HL-60/S4 treated with phorbol 12-myristate 13-acetate at 8.2 ng/mL for 4 days and 3 days (cell line): ENCODE data around the gene NUBP2.

Experiments used
- in situ Hi-C: fragments of 300-500 bp; cut with MboI; formaldehyde crosslinking; loops from 2 replicates; pipeline ENCODE4 v1.15.0; 2022; ENCODE audit warnings: low sequenced_read_pairs

NUBP2 gene, protein sequence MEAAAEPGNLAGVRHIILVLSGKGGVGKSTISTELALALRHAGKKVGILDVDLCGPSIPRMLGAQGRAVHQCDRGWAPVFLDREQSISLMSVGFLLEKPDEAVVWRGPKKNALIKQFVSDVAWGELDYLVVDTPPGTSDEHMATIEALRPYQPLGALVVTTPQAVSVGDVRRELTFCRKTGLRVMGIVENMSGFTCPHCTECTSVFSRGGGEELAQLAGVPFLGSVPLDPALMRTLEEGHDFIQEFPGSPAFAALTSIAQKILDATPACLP

DNA sequence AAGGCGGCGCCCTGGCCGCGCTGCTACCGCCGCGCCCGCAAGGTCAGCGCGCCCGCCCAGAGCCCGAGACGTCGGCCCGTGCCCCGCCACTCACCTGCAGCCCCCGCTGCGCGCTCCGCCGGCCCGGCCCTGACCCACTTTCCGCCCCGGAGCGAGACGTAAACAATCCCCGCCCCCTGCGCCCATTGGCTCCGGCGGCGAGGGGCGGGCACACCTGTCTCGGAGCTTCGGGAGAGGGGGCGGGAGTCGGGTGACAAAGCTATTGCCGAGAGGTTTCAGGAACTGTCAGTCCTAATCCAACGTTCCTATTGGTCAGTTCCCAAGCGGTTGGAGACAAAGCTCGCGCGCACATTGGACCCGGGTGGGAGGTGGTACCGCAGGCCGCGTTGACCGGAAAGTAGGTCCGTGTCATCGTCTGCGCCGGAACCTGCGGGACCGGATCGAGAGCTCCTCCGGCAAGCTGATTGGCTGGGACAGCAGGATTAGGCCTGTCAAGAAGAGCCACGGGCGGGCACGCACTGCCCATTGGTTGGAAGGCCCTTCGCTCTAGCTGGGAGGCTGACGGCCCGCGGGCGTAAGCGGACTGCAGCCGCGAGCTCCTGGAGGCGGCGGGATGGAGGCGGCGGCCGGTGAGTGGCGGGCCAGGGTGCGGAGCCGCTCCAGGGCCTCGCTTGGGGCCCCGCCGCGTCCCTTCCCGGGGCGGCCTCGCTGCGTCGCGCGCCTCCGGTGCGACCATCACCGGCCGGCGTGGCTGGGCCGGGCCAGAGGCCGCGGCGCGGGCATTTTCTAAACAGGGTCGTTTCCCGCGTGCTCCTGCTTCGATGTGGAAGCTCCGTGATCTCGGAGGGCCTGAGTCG is at the start of gene NUBP2, which contains the start of gene SPSB3:
NUBP2 (plus strand) TSS at position 553 of the 857 bp plus-strand sequence; CDS start at position 614, 61 bp downstream.
SPSB3 (minus strand) TSS at position 164 of the 857 bp plus-strand sequence. CDS start 1,088 bp downstream, outside the sequence.
- in situ Hi-C loops = no loop called here

DNA sequence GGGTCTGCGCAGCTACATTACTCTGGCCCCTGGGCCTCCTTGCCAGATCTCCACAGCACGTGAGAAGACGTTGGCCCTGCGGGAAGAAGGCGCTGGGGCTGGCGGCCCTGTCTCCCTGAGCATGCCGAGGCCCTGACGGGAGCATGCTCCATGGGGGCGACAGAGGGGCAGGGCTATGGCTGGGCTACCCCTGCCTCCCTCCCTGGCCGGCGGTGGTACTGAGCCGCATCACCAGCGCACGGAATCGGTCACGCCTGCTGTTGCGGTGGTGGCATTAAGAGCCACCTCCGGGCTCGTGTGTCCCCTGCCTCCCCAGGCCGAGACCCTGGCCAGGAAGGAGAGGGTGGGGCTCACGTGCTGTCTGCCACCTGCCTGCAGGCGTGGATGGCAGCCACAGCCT is 48.6 kb upstream of the NUBP2 start:
- in situ Hi-C loops = no loop called here

DNA sequence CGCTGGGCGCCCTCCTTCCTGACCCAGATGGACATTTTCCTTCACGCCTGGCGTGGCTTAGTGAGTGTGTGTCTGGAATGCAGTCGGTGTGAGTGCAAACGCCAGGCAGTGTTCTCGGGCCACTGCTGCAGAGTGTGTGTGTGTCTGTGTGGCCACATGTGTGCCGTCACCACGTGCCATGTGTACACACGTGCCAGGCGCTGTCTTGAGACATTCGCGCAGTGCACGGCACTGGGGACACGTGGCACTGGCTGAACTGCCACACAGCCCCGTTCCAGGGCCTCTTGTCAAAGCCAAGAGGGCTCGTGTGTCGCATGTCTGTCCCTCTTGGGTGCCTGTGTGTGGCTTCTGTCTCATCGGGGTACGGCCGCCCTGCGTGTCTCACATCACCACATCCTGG is 47.9 kb upstream of the NUBP2 start:
- in situ Hi-C loops = no loop called here

DNA sequence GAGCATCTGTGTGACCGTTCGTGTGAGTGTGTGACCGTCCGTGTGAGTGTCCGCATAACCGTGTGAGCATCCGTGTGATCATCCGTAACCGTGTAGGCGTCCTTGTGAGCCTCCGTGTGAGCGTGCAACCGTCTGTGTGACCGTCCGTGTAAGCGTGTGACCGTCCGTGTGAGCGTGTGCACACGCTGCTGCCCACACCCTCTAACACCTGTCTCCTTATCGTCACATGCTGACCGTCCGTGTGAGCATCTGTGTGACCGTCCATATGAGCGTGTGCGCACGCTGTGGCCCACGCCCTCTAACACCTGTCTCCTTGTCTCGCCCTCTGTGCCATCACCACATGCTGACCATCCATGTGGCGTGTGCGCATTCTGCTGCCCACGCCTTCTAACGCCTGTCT is 42.5 kb upstream of the NUBP2 start:
- in situ Hi-C loops = no loop called here

DNA sequence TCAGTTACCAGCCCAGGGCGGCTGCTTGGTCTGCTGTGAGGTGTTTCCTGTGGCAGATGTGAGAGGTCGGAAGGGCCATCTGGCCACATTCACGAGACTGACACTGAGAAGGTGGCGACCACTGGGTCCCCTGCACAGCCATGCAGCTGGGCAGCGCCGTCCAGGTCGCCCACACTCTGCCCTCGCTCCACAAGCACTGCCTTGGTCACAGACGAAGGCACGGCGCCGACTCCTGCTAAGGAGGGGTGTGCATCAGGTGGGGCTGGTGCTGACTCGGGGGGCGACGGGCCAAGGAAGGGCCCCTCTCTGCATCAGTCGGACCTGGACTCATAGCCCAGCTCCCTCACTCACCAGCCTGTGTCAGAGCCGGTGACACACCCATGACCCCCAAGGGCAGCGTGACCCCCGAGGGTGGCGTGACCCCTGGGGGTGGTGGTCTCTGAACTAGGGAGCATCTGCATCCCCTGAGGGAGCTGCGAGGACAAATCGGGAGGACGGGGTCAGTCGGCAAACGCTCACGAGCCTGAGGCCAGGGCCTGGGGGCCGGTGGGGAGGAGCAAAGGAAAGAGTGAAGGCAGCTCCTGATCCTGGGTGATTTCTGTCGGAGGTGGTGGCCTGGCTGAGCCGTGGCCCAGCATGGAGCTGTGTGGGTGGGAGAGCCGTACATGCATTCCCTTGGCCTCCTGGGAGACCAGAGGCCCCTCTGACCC is 41.8 kb upstream of the NUBP2 start:
- in situ Hi-C loops = no loop called here

DNA sequence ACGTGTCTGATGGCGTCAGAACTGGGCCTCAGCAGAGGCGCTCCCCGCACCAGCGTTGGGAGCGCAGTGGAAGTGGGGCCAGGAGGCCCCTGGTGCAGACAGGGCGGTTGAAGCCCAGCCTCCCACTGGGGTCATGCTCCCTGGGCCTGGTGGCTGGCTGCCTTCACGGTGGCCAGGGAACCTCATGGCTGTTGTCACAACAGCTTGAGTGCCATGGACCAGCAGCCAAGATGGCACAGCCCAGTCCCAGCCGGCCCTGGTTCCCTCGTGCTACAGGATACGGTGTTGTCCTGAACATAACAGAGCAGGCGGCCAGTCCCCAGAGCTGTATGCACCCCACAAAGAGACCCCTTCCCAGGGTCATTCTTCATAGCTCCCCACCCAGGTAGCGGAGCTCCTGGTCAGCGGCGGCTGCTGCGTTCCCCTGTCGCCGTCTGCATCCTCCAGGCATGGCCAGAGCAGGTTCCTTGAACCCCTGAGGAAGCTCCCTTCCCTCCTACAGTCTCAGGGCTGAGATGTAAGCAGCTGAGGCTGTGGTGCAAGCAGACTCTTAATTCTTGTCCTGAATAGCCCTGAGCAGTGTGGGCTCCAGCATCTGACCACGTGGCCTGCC is 41.1 kb upstream of the NUBP2 start:
- in situ Hi-C loops = no loop called here

DNA sequence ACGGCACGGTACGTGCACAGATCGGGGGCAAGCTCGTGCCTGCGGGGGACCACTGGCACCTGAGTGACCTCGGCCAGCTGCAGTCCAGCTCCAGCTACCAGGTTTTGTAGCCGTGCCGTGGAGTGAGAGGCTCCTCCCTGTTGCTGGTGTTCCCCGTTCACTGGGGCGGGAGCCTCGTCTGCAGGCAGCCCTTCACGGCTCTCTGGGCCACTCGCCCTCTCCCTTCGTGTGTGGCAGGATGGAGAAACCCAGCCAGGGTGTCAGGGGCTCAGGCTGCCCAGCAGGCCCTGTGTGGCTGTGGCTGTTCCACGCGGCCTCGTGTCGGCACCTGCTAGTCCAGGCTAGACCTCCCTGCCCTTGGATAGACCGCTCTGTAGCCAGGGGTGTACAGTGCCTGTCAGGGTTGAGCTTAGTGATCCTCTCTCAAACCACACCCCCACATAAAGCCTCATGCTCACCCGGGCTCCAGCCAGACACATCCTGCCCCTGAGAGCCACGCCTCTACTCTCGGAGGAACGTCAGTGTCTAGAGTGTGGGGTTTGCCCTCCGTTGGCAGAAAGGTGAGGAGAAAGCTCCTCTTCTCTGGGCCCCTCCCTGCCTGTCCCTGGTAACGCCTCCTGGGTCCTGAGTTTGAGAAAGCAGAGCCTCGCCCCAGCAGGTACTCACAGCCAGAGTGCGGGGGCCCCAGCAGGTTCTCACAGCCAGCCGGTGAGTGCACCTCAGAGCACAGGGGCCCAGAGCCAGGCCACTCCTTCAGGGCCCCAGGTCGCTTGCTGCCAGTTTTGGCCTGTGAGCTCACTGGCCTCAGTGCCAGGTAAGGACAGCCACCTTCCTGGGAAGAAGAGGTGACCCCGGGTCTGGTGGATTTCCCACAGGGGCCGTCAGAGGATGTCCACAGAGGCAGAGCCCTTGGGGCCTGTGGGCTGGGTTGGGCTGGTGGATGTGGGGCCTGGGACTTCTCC is 39.1 kb upstream of the NUBP2 start:
- in situ Hi-C loops = no loop called here

DNA sequence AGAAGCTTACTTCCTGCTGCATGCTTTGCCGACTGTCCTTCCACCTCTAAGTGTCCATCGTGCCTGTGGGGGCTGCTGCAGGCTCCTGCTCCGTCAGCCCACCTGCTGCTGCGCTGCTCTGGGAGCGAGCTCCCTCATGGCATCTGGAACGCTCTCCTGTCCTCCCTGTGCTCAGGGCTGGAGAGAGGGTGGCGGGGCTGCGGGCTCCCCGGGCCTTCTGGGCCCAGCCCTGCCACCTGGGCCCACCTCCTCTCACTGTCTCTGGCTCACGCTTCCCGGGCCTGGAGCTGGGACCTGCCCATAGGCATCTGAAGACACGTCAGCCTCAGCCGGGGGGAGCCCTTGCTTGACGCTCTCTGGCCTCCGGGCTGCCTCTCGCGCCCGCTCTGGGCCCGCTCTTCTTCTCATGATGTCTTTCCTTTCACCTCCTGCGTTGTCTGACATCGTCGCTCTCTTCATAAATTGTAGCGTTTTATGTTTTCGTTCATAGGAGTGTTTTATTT is 38.4 kb upstream of the NUBP2 start:
- in situ Hi-C loops = no loop called here

DNA sequence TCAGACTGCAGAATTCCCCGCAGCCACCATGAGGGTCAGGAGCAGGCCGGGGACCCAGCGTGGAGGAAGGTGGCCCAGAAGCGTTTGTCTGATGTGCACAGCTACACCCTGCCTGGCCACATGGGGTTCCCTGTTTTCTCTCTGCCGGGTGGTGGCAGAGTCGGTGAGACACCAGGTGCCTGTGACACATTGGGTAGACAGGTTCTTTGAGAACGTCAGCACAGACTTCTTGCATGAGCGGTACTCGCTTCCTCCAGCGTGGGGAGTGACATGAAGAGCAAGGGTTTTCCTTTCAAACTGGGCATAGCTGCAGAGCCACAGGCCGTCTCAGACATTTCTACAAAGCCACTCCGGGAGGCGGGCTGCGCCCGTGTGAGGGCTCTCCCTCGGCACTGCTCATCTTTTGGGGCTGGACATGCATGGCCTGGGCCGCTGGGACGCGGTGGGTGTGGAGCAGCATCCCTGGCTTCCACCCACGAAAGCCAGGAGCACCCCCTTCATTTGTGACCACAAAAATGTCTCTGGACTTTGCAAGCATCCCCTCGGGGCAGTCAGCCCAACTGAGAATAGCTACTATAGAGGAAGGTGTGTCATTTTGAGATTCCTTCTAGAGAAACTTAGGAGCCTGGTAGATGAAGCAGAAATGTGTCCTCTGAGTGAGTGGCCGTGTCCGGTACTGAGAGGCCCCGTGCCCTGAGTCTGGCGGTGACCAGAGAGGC is 37.4 kb upstream of the NUBP2 start:
- in situ Hi-C loops = no loop called here

DNA sequence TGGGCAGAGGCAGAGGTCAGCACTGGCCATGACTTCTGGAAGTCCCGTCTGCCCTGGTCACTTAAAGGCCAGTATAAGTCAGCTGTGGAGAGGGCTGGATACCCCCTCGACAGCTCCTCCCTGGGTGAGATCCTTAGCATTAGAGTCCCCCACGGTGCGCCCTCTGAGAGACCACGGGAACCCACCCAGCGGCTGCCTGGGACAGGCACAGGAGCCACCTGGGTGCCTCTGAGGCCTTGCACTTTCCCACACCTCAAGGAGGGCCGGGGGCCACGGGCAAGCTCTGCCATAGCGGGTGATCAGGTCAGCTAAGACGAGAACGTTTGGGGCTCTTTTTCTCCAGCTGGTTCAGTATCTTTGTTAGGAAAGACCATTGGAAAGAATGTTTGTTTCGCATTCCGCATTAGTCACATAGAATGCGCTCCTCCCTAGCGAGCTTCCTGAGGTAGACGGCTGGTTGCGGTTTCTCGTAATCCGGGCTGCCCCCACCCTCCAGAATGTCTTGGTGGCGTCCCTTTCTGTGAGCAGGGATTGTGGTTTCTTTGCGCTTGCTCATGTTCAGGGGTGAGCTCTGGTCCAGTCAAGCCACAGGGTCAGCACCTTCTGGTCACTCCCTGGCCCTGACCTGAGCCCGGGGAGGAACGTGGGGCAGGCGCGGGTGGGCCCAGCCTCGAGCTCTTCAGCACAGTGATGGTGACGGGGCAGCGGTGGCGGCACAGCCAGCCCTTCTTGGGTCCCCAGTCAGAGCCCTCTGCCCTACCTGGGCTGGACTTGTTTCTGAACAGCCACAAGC is 36.7 kb upstream of the NUBP2 start:
- in situ Hi-C loops = no loop called here

DNA sequence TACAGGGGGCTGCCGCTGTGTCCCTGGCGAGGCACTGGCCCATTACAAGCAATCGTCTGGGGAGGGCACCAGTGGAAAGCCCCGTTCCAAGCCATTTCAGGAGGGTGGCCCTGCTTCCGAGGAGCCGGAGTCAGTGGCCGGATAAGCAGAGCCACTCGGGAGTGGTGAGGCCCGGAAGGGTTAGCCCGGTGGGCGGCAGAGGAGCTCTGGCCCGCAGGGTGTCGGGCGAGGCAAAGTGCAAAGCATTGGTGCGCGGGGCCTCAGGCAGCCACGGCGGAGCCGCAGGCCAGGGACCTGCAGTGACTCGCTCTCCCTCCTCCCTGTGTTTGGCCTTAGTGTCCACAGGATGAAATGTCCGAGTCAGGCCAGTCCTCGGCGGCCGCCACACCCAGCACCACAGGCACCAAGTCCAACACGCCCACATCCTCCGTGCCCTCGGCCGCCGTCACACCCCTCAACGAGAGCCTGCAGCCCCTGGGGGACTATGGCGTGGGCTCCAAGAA is 36.0 kb upstream of the NUBP2 start:
- in situ Hi-C loops = no loop called here

DNA sequence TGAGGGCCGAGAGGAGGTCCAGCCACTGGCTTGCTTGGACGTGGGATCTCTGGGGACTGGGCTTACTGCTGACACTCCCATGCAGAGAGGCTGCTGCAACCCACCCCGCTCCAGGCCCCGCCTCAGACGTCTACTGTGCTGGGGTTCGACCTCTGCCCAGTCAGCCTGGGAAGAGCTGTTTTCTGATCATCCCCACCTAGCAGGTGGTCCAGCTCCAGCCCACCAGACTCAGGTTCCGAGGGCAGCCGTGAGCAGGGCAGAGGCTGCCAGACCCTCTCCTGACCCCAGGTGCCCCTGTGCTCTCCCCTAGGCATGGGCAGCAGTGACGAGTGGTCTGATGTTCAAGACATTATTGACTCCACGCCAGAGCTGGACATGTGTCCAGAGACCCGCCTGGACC is 34.8 kb upstream of the NUBP2 start:
- in situ Hi-C loops = no loop called here

DNA sequence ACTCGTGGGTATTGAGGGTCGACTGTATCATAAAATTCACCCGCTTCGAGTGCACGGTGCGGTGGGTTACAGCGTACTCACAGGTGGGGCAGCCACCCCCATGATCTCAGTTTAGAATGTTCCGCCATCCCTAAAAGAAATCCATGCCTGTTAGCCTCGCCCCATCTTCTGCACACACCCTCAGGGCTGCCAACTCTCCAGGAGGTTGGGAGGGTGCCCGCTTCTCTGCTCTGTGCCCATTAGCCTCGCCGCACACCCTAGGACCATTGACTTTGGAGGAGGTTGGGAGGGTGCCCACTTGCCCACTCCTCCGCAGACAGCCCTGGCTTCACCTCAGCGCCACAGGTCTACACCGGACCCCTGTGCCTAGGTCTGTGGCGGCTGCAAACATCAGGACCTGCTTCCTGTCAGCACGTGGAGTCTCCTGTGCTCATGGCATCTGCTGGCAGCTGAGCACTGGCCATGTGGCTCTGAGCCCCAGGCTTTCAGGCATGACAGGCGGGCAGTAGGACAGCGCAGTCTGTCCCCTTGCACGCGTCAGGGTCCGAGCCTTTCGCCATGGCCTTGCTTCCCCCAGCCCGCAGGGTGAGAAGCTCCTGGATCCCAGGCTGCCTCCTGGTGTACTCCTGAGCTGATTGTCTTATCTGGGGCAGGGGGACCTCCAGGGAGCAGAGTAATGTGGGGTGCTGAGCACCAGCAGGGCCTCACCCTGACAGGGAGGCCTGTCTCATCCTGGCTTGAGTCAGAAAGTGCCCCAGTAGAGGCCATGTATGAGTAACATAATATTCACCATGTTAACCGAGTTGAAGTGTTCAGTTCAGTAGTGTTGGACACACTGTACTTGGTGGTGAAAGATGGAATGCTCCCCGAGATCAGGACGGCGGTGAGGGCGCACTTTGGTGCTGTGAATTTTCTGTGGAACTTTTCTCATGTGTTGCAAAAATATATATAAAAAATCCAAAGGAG is 33.3 kb upstream of the NUBP2 start:
- in situ Hi-C loops = no loop called here

DNA sequence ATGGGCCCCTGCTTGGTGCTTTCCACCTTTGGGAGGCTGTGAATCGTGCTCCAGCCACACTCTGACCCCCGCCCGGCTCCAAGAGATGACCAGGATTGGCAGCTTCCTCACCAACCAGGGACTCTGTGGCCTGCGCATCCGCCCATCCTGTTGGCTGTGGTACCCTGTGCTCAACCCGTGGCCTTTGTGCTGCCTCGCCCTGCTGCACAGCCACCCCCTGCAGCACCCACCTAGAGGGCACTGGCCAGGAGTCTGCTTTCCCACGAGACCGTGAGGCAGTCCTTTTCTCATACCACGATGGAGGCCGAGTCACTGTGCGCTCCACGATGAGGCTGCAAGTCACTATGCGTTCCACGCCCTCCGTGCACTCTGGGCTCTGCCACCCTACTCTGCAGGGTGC is 30.8 kb upstream of the NUBP2 start:
- in situ Hi-C loops = no loop called here

DNA sequence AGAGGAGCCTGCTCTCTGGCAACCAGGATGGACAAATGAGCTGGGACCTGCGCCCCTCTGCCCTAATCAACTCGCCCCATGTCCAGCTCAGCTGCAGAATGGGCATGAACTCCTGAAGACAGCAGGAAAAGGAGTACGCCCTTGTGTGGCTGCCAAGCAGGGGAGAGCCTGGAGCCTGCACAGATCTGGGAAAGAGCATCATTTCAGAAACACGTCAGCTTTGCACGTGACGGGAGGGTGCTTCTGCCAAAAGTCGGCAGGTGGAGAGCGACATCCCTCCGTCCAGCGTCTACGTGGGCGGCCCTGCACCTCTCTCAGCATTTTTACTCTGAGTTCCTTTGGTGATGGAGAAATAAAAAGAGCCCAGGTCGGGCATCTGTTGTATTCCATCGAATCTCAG is 29.9 kb upstream of the NUBP2 start:
- in situ Hi-C loops = no loop called here

DNA sequence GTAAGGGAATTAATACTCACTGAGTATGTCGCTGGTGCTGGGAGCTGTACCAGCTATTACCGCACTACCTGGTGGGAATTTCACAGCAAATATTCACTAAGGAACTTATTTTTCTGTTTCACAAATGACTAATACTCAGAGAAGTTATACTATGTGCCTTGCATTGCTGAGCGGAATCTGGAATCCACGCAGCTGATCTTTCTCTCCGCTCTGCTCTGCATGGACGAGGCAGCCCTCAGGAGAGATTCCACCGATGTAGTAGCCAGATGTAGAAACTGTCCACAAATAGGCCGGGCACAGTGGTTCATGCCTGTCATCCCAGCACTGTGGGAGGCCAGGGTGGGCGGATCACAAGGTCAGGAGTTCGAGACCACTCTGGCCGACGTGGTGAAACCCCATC is 28.6 kb upstream of the NUBP2 start:
- in situ Hi-C loops = no loop called here
